ENCODE data around the gene MAMDC2. TPM values are rescaled to one million over a fixed set of nuclear protein-coding genes. Genes with fewer than 3 reads are reported as not detected.
"Not testable (repeated sequence)": the region's sequence is repeated elsewhere in the genome, so short reads cannot be mapped to it uniquely, and the experiment has no call there.

MAMDC2 gene
- total RNA-seq, 8 experiments from 2014 or later = 0.04 to 6.4 (median 0.38) TPM

- ATAC-seq (replicated peaks in 6 of 8) = peak in 2 of 8 experiments; percentile 27 to 38
- in situ Hi-C loops (cut with MboI; ENCODE audit: low pct_unique_long_range_greater_than_20kb in 2 of 9, low sequenced_read_pairs in 9 of 9, unreplicated experiment in 9 of 9) = no loop called here
- H3K27ac ChIP-seq = no peak overlapping the region
- H3K4me1 ChIP-seq (replicated peaks in 1 of 2) = no peaks in the 10 kb centered on the region
- 0 to 80% (median 56%) methylated on average over 1 of the region's 1 CpG; no CpG with 5 or more reads in 3 of the 10 experiments for WGBS, 10 experiments
- H3K4me3 ChIP-seq = no peak overlapping the region
Observed at GRCh38 chr9:70222354-70222753, 178.7 kb downstream of the MAMDC2 start.

DNA sequence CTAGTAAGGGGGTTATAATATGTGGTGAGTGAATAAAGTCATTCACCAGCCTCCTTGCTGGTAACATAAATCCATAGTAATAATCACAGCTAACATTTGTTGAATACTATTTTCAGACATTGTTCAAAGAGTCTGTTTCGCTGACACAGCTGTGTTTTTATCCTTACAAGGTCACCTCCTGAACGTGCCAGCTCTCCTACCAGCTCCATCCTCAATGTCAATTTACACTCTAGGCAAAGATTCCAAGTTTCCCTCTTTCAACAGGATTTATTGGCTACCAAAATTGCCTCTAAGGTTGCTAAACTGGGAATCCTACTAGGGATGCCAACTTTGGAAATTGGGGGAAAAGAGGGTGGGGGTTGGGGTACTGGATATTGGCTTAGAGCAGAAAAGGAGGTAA, 184.5 kb downstream of the MAMDC2 start:
- ATAC-seq (replicated peaks in 6 of 8) = no peak
- H3K4me1 ChIP-seq (replicated peaks in 1 of 2) = peaks cover 0 to 4% of the 10 kb centered on the region in 2 donors
- no peak overlapping the region for H3K4me3 ChIP-seq
- WGBS, 10 experiments = 6 to 100% (median 50%) methylated on average over 1 to 2 of the region's 2 CpGs; no CpG with 5 or more reads in 3 of the 10 experiments
- H3K27ac ChIP-seq = no peak overlapping the region
- in situ Hi-C loops (cut with MboI; ENCODE audit: low pct_unique_long_range_greater_than_20kb in 2 of 9, low sequenced_read_pairs in 9 of 9, unreplicated experiment in 9 of 9) = loop anchor here in 1 of 9 experiments (25.0 kb wide), 1 partner anchor 266 kb away; no protein-coding TSS in a partner anchor

DNA sequence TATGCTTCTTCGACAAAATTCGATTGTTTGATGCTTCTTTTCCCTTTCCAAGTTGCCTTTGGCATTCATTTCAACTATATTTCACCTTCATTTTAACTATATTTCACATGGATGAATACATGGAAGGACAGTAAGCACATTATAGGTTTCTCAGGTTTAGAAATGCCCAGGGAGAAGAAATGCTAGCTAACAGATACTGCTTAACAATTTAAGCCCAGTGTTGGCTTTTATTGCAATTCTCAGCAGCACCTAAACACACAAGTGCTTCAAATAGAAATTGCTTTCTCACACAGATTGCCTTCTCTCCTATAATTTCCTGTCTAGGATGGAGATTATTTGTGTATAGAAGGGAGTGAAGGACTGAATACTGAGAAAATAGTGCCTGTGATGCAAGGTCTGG, 185.0 kb downstream of the MAMDC2 start:
- in situ Hi-C loops (cut with MboI; ENCODE audit: low pct_unique_long_range_greater_than_20kb in 2 of 9, low sequenced_read_pairs in 9 of 9, unreplicated experiment in 9 of 9) = loop anchor here in 1 of 9 experiments (25.0 kb wide), 1 partner anchor 266 kb away; no protein-coding TSS in a partner anchor
- peak in 1 of 8 experiments; percentile 39 for ATAC-seq (replicated peaks in 6 of 8)
- 25 to 100% (median 66%) methylated on average over 1 to 2 of the region's 2 CpGs; no CpG with 5 or more reads in 4 of the 10 experiments for WGBS, 10 experiments
- Histone ChIP-seq H3K27ac (no peak overlapping the region), H3K4me3 (no peak overlapping the region), H3K4me1 (replicated peaks in 1 of 2) (peaks cover 0 to 4% of the 10 kb centered on the region in 2 donors)

GRCh38 chr9:70229026-70229425, 185.4 kb downstream of the MAMDC2 start:
- Histone ChIP-seq H3K27ac (no peak overlapping the region), H3K4me1 (replicated peaks in 1 of 2) (peaks cover 0 to 4% of the 10 kb centered on the region in 2 donors), H3K4me3 (no peak overlapping the region)
- ATAC-seq (replicated peaks in 6 of 8) = peak in 3 of 8 experiments; percentile 27 to 74 (median 44)
- in situ Hi-C loops (cut with MboI; ENCODE audit: low pct_unique_long_range_greater_than_20kb in 2 of 9, low sequenced_read_pairs in 9 of 9, unreplicated experiment in 9 of 9) = loop anchor here in 1 of 9 experiments (25.0 kb wide), 1 partner anchor 267 kb away; no protein-coding TSS in a partner anchor
- 20 to 100% (median 83%) methylated on average over 1 to 3 of the region's 4 CpGs; no CpG with 5 or more reads in 3 of the 10 experiments for WGBS, 10 experiments

DNA sequence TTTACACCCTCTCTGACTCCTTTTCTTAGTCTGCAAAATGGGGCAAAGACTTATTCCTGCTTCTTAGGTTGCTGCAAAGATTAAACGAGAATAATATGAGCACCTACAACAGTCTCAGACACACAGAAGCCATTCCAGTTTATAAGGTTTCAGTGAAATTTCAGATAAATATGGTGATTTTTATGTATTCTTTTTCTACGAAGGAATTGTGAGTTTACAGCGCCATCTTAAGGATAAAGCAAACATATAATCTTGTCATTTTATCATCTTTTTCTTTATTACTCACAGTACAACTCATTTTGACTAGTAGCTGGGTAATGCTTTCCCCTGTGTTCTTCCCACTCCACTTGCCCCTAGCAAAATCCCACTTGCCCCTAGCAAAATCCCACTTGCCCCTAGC, 185.9 kb downstream of the MAMDC2 start:
- peaks cover 0 to 4% of the 10 kb centered on the region in 2 donors for H3K4me1 ChIP-seq (replicated peaks in 1 of 2)
- WGBS, 10 experiments = 0 to 38% (median 25%) methylated on average over 1 to 3 of the region's 3 CpGs
- ATAC-seq (replicated peaks in 6 of 8) = peak in 2 of 8 experiments; percentile 32 to 36

DNA sequence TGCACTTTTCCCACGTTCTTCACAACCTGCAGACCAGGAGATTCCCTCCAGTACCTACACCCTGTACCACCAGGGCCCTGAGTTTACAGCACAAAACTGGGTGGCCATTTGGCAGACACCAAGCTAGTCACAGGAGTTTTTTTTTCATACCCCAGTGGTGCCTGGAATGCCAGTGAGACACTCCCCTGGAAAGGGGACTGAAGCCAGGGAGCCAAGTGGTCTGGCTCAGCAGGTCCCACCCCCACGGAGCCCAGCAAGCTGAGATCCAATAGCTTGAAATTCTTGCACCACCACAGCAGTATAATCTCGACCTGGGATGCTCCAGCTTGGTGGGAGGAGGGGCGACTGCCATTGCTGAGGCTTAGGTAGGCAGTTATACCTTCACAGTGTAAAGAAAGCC, 188.8 kb downstream of the MAMDC2 start:
- WGBS, 10 experiments = 0 to 40% (median 33%) methylated on average over 1 to 4 of the region's 4 CpGs; no CpG with 5 or more reads in 7 of the 10 experiments
- H3K4me3 ChIP-seq = no peak overlapping the region
- H3K27ac ChIP-seq = no peak overlapping the region
- ATAC-seq (replicated peaks in 6 of 8) = no peak
- in situ Hi-C loops (cut with MboI; ENCODE audit: low pct_unique_long_range_greater_than_20kb in 2 of 9, low sequenced_read_pairs in 9 of 9, unreplicated experiment in 9 of 9) = loop anchor here in 1 of 9 experiments (25.0 kb wide), 1 partner anchor 270 kb away; no protein-coding TSS in a partner anchor
- H3K4me1 ChIP-seq (replicated peaks in 1 of 2) = peaks cover 0 to 4% of the 10 kb centered on the region in 2 donors

More for the DNA sequence above, 185.9 kb downstream of the MAMDC2 start:
- no peak overlapping the region for H3K27ac ChIP-seq
- in situ Hi-C loops (cut with MboI; ENCODE audit: low pct_unique_long_range_greater_than_20kb in 2 of 9, low sequenced_read_pairs in 9 of 9, unreplicated experiment in 9 of 9) = loop anchor here in 1 of 9 experiments (25.0 kb wide), 1 partner anchor 267 kb away; no protein-coding TSS in a partner anchor
- no peak overlapping the region for H3K4me3 ChIP-seq

DNA sequence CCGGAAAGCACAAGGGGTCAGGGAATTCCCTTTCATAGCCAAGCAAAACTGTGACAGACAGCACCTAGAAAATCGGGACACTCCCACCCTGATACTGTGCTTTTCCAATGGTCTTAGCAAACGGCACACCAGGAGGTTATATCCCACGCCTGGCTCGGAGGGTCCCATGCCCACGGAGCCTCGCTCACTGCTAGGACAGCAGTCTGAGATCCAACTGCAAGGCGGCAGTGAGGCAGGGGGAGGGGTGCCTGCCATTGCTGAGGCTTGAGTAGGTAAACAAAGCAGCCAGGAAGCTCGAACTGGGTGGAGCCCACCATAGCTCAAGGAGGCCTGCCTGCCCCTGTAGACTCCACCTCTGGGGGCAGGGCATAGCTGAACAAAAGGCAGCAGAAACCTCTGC, 190.6 kb downstream of the MAMDC2 start:
- not testable (repeated sequence) for H3K27ac ChIP-seq; H3K4me1 ChIP-seq (replicated peaks in 1 of 2); ATAC-seq (replicated peaks in 6 of 8); H3K4me3 ChIP-seq
- in situ Hi-C loops (cut with MboI; ENCODE audit: low pct_unique_long_range_greater_than_20kb in 2 of 9, low sequenced_read_pairs in 9 of 9, unreplicated experiment in 9 of 9) = loop anchor here in 1 of 9 experiments (25.0 kb wide), 1 partner anchor 272 kb away; no protein-coding TSS in a partner anchor
- 60 to 100% (median 80%) methylated on average over 1 to 8 of the region's 9 CpGs; no CpG with 5 or more reads in 5 of the 10 experiments for WGBS, 10 experiments

- WGBS, 10 experiments = 100% methylated on average over 1 of the region's 1 CpG; no CpG with 5 or more reads in 9 of the 10 experiments
- H3K27ac ChIP-seq; H3K4me3 ChIP-seq; H3K4me1 ChIP-seq (replicated peaks in 1 of 2); ATAC-seq (replicated peaks in 6 of 8): not testable (repeated sequence)
- in situ Hi-C loops (cut with MboI; ENCODE audit: low pct_unique_long_range_greater_than_20kb in 2 of 9, low sequenced_read_pairs in 9 of 9, unreplicated experiment in 9 of 9) = loop anchor here in 1 of 9 experiments (25.0 kb wide), 1 partner anchor 284 kb away; no protein-coding TSS in a partner anchor
Observed at GRCh38 chr9:70245952-70246351, 202.3 kb downstream of the MAMDC2 start.

DNA sequence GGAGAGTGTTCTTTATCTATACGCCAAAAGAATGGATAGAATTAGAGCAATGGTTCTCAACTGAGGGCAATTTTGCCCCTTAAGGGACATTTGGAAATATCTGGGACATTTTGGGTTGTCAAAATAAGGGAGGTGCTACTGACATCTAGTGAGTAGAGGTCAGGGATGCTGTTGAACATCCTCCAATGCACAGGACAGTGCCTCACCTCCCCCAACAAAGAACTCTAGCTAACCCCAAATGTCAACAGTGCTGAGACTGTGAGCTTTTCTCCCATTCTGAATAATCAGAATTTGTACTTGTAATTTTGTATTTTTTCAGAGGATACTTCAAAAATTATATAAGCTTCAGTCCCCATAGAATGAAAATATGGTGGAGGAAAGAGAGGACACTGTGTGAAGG, 206.6 kb downstream of the MAMDC2 start:
- H3K27ac ChIP-seq = no peak overlapping the region
- 33 to 100% (median 90%) methylated on average over 1 of the region's 1 CpG; no CpG with 5 or more reads in 1 of the 10 experiments for WGBS, 10 experiments
- in situ Hi-C loops (cut with MboI; ENCODE audit: low pct_unique_long_range_greater_than_20kb in 2 of 9, low sequenced_read_pairs in 9 of 9, unreplicated experiment in 9 of 9) = loop anchor here in 1 of 9 experiments (25.0 kb wide), 1 partner anchor 112 kb away; no protein-coding TSS in a partner anchor
- H3K4me3 ChIP-seq = no peak overlapping the region
- peaks cover 0 to 5% of the 10 kb centered on the region in 2 donors for H3K4me1 ChIP-seq (replicated peaks in 1 of 2)
- ATAC-seq (replicated peaks in 6 of 8) = no peak

DNA sequence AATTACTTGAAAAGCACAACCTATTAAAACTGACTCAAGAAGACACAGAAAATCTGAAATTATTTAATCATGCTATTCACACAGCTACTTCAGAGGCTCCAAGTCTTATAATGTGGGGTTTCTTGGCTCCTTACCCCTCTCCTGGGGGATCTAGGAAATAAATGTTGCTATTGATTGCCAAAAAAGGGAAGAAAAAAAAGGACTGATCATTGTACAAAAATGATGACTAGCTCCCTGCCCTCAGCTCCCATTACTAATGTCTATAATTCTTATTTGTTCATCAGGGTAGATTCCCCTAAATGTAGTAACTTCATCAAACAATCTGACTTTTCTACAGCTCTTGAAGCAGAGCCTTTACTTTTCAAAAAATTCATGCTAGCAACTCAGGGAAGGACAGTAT, 211.8 kb downstream of the MAMDC2 start:
- ATAC-seq (replicated peaks in 6 of 8) = no peak
- in situ Hi-C loops (cut with MboI; ENCODE audit: low pct_unique_long_range_greater_than_20kb in 2 of 9, low sequenced_read_pairs in 9 of 9, unreplicated experiment in 9 of 9) = loop anchor here in 1 of 9 experiments (25.0 kb wide), 1 partner anchor 107 kb away; no protein-coding TSS in a partner anchor
- Histone ChIP-seq H3K27ac (no peak overlapping the region), H3K4me3 (no peak overlapping the region), H3K4me1 (replicated peaks in 1 of 2) (peaks cover 27 to 41% of the 10 kb centered on the region in 2 donors)

DNA sequence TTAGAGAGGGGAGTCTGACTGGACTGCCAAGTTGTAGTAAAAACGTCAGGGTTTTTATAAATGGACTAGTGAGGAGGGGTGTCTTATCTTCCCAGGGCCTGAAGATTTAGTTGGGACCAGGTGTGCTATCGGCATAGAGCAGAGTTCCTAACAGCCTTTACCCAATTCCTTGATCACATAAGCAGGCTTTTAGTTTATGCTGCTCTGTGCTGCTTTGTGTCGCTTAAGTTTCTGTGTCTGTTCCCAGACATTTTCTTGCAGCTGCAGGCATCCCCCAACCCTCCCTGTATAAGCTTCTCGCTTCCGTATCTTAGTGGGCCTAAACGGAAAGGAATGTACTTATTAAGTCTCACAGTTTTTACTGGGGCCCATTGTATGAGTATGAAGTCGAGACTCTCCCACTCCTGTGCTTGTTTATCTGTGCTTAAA, 212.5 kb downstream of the MAMDC2 start:
- no peak overlapping the region for H3K4me3 ChIP-seq

GRCh38 chr9:70257502-70257901, 213.9 kb downstream of the MAMDC2 start:
- in situ Hi-C loops (cut with MboI; ENCODE audit: low pct_unique_long_range_greater_than_20kb in 2 of 9, low sequenced_read_pairs in 9 of 9, unreplicated experiment in 9 of 9) = loop anchor here in 1 of 9 experiments (25.0 kb wide), 1 partner anchor 105 kb away; no protein-coding TSS in a partner anchor
- peaks cover 31 to 47% of the 10 kb centered on the region in 2 donors for H3K4me1 ChIP-seq (replicated peaks in 1 of 2)
- WGBS, 10 experiments = 43 to 100% (median 80%) methylated on average over 1 to 2 of the region's 3 CpGs; no CpG with 5 or more reads in 2 of the 10 experiments
- H3K27ac ChIP-seq = no peak overlapping the region
- ATAC-seq (replicated peaks in 6 of 8) = no peak
- H3K4me3 ChIP-seq = peak overlapping the region in 2 of 5 donors; percentile 72 to 92

More for the DNA sequence above, 212.5 kb downstream of the MAMDC2 start:
- in situ Hi-C loops (cut with MboI; ENCODE audit: low pct_unique_long_range_greater_than_20kb in 2 of 9, low sequenced_read_pairs in 9 of 9, unreplicated experiment in 9 of 9) = loop anchor here in 1 of 9 experiments (25.0 kb wide), 1 partner anchor 106 kb away; no protein-coding TSS in a partner anchor
- Histone ChIP-seq H3K4me1 (replicated peaks in 1 of 2) (peaks cover 31 to 45% of the 10 kb centered on the region in 2 donors), H3K27ac (no peak overlapping the region)
- ATAC-seq (replicated peaks in 6 of 8) = no peak
- 12 to 80% (median 59%) methylated on average over 2 to 6 of the region's 7 CpGs for WGBS, 10 experiments

DNA sequence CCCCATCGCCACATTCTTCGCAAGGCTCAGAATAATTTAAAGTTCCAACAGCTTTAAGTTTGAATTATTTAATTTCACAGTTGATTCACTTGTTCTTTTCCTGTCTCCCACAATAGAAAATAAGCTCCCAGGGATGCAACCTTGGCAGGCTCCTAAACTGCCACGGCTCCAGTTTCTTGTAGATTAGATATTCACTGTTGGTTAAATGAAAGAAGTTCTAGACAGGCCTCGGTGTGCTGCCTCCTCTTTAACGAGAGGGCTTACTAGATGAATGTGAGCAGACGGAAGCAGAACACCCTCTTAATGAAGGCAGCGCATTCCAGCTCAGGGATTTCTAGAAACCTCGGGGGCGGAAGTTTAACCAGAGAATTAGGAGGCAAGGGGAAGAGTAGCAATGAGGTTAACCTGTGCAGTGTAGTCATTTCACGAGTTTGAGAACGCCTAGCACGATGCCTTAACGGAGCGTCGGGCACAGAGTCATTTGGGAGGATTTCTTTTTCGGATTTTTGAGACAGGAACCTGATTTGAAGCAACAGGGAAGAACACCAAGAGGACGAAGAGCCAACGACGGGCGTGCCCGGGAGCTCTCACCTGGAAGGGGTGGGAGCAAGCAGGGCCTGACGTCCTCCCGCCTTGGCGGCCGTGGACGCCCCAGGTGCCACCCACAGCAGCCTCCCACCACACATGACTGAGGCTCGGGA, 214.5 kb downstream of the MAMDC2 start:
- peak; percentile 47 to 69 (median 64) for ATAC-seq (replicated peaks in 6 of 8)
- Histone ChIP-seq H3K27ac (peak overlapping the region; percentile 81 to 92), H3K4me3 (peak overlapping the region; percentile 72 to 92 (median 73)), H3K4me1 (replicated peaks in 1 of 2) (peaks cover 35 to 47% of the 10 kb centered on the region in 2 donors)
- WGBS, 10 experiments = 7 to 40% (median 22%) methylated on average over 3 to 25 of the region's 27 CpGs; no CpG with 5 or more reads in 2 of the 10 experiments
- in situ Hi-C loops (cut with MboI; ENCODE audit: low pct_unique_long_range_greater_than_20kb in 2 of 9, low sequenced_read_pairs in 9 of 9, unreplicated experiment in 9 of 9) = loop anchor here in 1 of 9 experiments (25.0 kb wide), 1 partner anchor 104 kb away; no protein-coding TSS in a partner anchor
